ENCODE measurements around the gene MAP2K6. TPM values are rescaled to one million over a fixed set of nuclear protein-coding genes. Genes with fewer than 3 reads are reported as not detected.

The MAP2K6 gene
- polyA plus RNA-seq, 1 of the 3 experiments (the other 2 are of a cell fraction) = 6.7 TPM

DNA sequence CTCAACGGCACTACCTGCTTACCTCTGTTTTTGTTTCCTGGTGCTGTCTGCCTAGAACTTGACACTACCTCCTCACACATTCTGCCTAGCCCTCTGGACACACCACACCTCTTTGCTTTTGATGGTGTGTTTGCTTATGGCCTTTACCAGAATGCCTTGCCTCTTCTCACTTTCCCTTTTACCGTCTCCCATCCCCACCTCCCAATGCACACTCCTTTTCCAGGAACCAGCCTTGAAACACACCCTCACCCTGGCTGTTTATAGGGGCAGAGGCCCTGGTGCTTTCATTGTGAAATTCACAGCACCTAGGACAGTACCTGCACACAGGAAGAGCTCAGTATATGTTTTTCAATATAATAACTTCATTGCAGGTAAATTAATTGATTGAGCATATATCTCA lies 56.2 kb downstream of the MAP2K6 start:
- TF ChIP-seq TEAD4 (IDR thresholded peaks at IDR 0.05; ENCODE audit: borderline replicate concordance, insufficient read depth) = no peak
- TF ChIP-seq SMC3 (IDR thresholded peaks at IDR 0.05; ENCODE audit: low read depth, low read length) = no peak
- TF ChIP-seq, protein P1, sequence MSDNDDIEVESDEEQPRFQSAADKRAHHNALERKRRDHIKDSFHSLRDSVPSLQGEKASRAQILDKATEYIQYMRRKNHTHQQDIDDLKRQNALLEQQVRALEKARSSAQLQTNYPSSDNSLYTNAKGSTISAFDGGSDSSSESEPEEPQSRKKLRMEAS (IDR thresholded peaks at IDR 0.05; ENCODE audit: low read depth) = no peak
- TF ChIP-seq JUND (IDR thresholded peaks at IDR 0.05) = no peak
- TF ChIP-seq MEF2A (IDR thresholded peaks at IDR 0.05; ENCODE audit: borderline replicate concordance, low read depth) = no peak
- TF ChIP-seq, protein P2, sequence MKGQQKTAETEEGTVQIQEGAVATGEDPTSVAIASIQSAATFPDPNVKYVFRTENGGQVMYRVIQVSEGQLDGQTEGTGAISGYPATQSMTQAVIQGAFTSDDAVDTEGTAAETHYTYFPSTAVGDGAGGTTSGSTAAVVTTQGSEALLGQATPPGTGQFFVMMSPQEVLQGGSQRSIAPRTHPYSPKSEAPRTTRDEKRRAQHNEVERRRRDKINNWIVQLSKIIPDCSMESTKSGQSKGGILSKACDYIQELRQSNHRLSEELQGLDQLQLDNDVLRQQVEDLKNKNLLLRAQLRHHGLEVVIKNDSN (IDR thresholded peaks at IDR 0.05; ENCODE audit: borderline replicate concordance, low read depth) = no peak
- TF ChIP-seq POLR2AphosphoS5 (IDR thresholded peaks at IDR 0.05; ENCODE audit: low read depth, low read length) = no peak
- TF ChIP-seq TAF1 (IDR thresholded peaks at IDR 0.05; ENCODE audit: borderline replicate concordance, low read depth, low read length) = no peak
- TF ChIP-seq, protein P3, sequence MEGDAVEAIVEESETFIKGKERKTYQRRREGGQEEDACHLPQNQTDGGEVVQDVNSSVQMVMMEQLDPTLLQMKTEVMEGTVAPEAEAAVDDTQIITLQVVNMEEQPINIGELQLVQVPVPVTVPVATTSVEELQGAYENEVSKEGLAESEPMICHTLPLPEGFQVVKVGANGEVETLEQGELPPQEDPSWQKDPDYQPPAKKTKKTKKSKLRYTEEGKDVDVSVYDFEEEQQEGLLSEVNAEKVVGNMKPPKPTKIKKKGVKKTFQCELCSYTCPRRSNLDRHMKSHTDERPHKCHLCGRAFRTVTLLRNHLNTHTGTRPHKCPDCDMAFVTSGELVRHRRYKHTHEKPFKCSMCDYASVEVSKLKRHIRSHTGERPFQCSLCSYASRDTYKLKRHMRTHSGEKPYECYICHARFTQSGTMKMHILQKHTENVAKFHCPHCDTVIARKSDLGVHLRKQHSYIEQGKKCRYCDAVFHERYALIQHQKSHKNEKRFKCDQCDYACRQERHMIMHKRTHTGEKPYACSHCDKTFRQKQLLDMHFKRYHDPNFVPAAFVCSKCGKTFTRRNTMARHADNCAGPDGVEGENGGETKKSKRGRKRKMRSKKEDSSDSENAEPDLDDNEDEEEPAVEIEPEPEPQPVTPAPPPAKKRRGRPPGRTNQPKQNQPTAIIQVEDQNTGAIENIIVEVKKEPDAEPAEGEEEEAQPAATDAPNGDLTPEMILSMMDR (IDR thresholded peaks at IDR 0.05) = no peak
- no peak for TF ChIP-seq GABPA (IDR thresholded peaks at IDR 0.05; ENCODE audit: low read depth)
- TF ChIP-seq, protein P4, sequence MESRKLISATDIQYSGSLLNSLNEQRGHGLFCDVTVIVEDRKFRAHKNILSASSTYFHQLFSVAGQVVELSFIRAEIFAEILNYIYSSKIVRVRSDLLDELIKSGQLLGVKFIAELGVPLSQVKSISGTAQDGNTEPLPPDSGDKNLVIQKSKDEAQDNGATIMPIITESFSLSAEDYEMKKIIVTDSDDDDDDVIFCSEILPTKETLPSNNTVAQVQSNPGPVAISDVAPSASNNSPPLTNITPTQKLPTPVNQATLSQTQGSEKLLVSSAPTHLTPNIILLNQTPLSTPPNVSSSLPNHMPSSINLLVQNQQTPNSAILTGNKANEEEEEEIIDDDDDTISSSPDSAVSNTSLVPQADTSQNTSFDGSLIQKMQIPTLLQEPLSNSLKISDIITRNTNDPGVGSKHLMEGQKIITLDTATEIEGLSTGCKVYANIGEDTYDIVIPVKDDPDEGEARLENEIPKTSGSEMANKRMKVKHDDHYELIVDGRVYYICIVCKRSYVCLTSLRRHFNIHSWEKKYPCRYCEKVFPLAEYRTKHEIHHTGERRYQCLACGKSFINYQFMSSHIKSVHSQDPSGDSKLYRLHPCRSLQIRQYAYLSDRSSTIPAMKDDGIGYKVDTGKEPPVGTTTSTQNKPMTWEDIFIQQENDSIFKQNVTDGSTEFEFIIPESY (IDR thresholded peaks at IDR 0.05; ENCODE audit: borderline replicate concordance, low read depth) = no peak
- TF ChIP-seq RCOR1 (IDR thresholded peaks at IDR 0.05; ENCODE audit: low read length) = no peak
- POLR2A ChIA-PET = no interaction called here
- 90% methylated on average over 2 of the region's 2 CpGs for WGBS (ENCODE audit: low lambda C conversion rate)

DNA sequence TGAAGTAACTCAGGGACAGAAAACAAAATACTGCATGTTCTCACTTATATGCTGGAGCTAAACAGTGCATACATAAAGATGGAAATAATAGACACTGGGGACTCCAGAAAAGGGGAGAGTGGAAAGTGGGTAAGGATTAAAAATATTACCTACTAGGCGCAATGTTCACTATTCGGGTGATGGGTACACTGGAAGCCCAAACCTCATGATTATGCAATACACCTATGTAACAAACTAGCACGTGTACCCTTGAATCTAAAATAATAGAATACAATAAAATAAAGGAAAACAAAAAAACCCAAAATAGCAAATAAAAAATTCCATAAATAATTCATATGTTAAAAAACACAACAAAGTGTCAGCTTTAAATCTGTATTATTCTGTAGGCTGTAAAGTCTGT lies 56.9 kb downstream of the MAP2K6 start:
- no peak overlapping the region for H3K27ac ChIP-seq (ENCODE audit: low read depth in 2 of 2, low read length in 1 of 2)
- ChIA-PET CTCF (interaction anchor here (0.8 to 1.6 kb wide), 2 partner anchors 10 to 142 kb away, joined by 3 to 8 read pairs; no protein-coding TSS in a partner anchor), POLR2A (no interaction called here)
- no peak for DNase-seq
- H3K36me3 ChIP-seq (replicated peaks in 1 of 2; ENCODE audit: control insufficient read depth in 1 of 2, insufficient read depth in 2 of 2, low read length in 1 of 2) = no peaks in the 10 kb centered on the region
- H3K9ac ChIP-seq = no peak overlapping the region
- H3K4me2 ChIP-seq = no peak overlapping the region
- H3F3A ChIP-seq (replicated peaks; ENCODE audit: insufficient read depth) = no peaks in the 10 kb centered on the region
- TF ChIP-seq, protein P5, sequence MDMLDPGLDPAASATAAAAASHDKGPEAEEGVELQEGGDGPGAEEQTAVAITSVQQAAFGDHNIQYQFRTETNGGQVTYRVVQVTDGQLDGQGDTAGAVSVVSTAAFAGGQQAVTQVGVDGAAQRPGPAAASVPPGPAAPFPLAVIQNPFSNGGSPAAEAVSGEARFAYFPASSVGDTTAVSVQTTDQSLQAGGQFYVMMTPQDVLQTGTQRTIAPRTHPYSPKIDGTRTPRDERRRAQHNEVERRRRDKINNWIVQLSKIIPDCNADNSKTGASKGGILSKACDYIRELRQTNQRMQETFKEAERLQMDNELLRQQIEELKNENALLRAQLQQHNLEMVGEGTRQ (IDR thresholded peaks at IDR 0.05; ENCODE audit: borderline replicate concordance, low read depth, low read length) = no peak
- TF ChIP-seq GATA2 (CRISPR knock-in tag; IDR thresholded peaks at IDR 0.05) (no peak), SMC3 (IDR thresholded peaks at IDR 0.05; ENCODE audit: low read depth, low read length) (no peak)
- no peak overlapping the region for H3K4me3 ChIP-seq (ENCODE audit: low read depth in 2 of 2, low read length in 1 of 2)
- H3K79me2 ChIP-seq (ENCODE audit: insufficient read depth) = no peaks in the 10 kb centered on the region
- 91% methylated on average over 3 of the region's 3 CpGs for WGBS (ENCODE audit: low lambda C conversion rate)
- H3K9me2 ChIP-seq = no peaks in the 10 kb centered on the region
- no peak overlapping the region for H2AFZ ChIP-seq (ENCODE audit: low read depth)
- no peaks in the 10 kb centered on the region for H4K20me1 ChIP-seq (ENCODE audit: insufficient read depth)
- H3K4me1 ChIP-seq (ENCODE audit: control insufficient read depth in 1 of 2, insufficient read depth in 2 of 2, low read depth in 1 of 2, low read length in 1 of 2) = peaks cover 2 to 13% of the 10 kb centered on the region in 2 experiments; a peak in 2 of 4 replicates
- no peaks in the 10 kb centered on the region for H3K27me3 ChIP-seq (ENCODE audit: insufficient read depth)
- no peaks in the 10 kb centered on the region for H3K9me3 ChIP-seq

More for the DNA sequence above, 56.2 kb downstream of the MAP2K6 start:
- CTCF ChIA-PET = interaction anchor here (0.8 to 1.6 kb wide), 2 partner anchors 10 to 142 kb away, joined by 3 to 8 read pairs; no protein-coding TSS in a partner anchor
- Histone ChIP-seq H4K20me1 (ENCODE audit: insufficient read depth) (no peaks in the 10 kb centered on the region), H3K9ac (no peak overlapping the region), H3F3A (replicated peaks; ENCODE audit: insufficient read depth) (no peaks in the 10 kb centered on the region), H3K36me3 (replicated peaks in 1 of 2; ENCODE audit: control insufficient read depth in 1 of 2, insufficient read depth in 2 of 2, low read length in 1 of 2) (no peaks in the 10 kb centered on the region), H3K27ac (ENCODE audit: low read depth in 2 of 2, low read length in 1 of 2) (no peak overlapping the region), H3K79me2 (ENCODE audit: insufficient read depth) (no peaks in the 10 kb centered on the region), H3K9me3 (no peaks in the 10 kb centered on the region), H3K4me1 (ENCODE audit: control insufficient read depth in 1 of 2, insufficient read depth in 2 of 2, low read depth in 1 of 2, low read length in 1 of 2) (peaks cover 2 to 13% of the 10 kb centered on the region in 2 experiments; a peak in 2 of 4 replicates), H3K27me3 (ENCODE audit: insufficient read depth) (no peaks in the 10 kb centered on the region), H3K4me3 (ENCODE audit: low read depth in 2 of 2, low read length in 1 of 2) (no peak overlapping the region), H2AFZ (ENCODE audit: low read depth) (no peak overlapping the region), H3K9me2 (no peaks in the 10 kb centered on the region), H3K4me2 (no peak overlapping the region)
- DNase-seq = no peak
